Suppressor macrophage treated with lipopolysaccharide for 4 hours (primary cell): Measurements from ENCODE around the gene SIN3B.

Experiments used
- DNase-seq: peaks from one replicate; pipeline ENCODE4 v3.0.0-alpha.2; 2020

Gene SIN3B

GRCh38 chr19:16891696-16892382 is 62.6 kb downstream of the SIN3B start:
- DNase-seq = no peak

- no peak for DNase-seq
These were observed 63.2 kb downstream of the SIN3B start for GRCh38 chr19:16892436-16892835.

- no peak for DNase-seq
These were observed 63.9 kb downstream of the SIN3B start for GRCh38 chr19:16892868-16893685.

GRCh38 chr19:16893686-16893989 is 64.4 kb downstream of the SIN3B start:
- DNase-seq = no peak

GRCh38 chr19:16894080-16894479 is 64.9 kb downstream of the SIN3B start:
- no peak for DNase-seq

- DNase-seq = peak; percentile 5
These were observed 66.4 kb downstream of the SIN3B start for GRCh38 chr19:16895467-16896145.

GRCh38 chr19:16896146-16897028 is 67.2 kb downstream of the SIN3B start:
- peak; percentile 14 for DNase-seq

GRCh38 chr19:16897029-16897855 is 68.0 kb downstream of the SIN3B start:
- peak; percentile 97 for DNase-seq

- no peak for DNase-seq
These were observed 68.6 kb downstream of the SIN3B start for GRCh38 chr19:16897856-16898161.

- DNase-seq = no peak
These were observed 69.3 kb downstream of the SIN3B start for GRCh38 chr19:16898361-16899015.

- peak; percentile 83 for DNase-seq
These were observed 70.4 kb downstream of the SIN3B start for GRCh38 chr19:16899566-16900075.

GRCh38 chr19:16901491-16902175 is 72.4 kb downstream of the SIN3B start:
- no peak for DNase-seq

- no peak for DNase-seq
These were observed 73.3 kb downstream of the SIN3B start for GRCh38 chr19:16902545-16902944.

GRCh38 chr19:16903347-16903746 is 74.1 kb downstream of the SIN3B start:
- no peak for DNase-seq

GRCh38 chr19:16904599-16904998 is 75.4 kb downstream of the SIN3B start:
- DNase-seq = no peak

GRCh38 chr19:16908759-16909158 is 79.6 kb downstream of the SIN3B start:
- no peak for DNase-seq

- DNase-seq = no peak
These were observed 81.8 kb downstream of the SIN3B start for GRCh38 chr19:16911046-16911445.

- no peak for DNase-seq
These were observed 83.6 kb downstream of the SIN3B start for GRCh38 chr19:16912780-16913179.

GRCh38 chr19:16914421-16914820 is 85.2 kb downstream of the SIN3B start:
- DNase-seq = no peak

- DNase-seq = no peak
These were observed 85.9 kb downstream of the SIN3B start for GRCh38 chr19:16915135-16915534.

- no peak for DNase-seq
These were observed 86.5 kb downstream of the SIN3B start for GRCh38 chr19:16915734-16916133.
